HAP-1 (cell line): ENCODE measurements around the gene BLVRA.

Source experiments
- DNase-seq, 2 experiments: peaks; one replicate each; pipeline ENCODE4 v3.0.0-alpha.2; 2016 to 2020; ENCODE audit warnings: low spot score in 2 of 2
- H3K27me3 ChIP-seq: fragments of 250-450 bp; sonication (Bioruptor Pico); 2 replicates; pipeline ENCODE4 v1.5.1; 2020; ENCODE audit warnings: low read depth, mild to moderate bottlenecking, moderate library complexity
- H3K36me3 ChIP-seq: fragments of 250-450 bp; sonication (Bioruptor Pico); replicated peaks from 2 replicates; pipeline ENCODE4 v1.5.1; 2020; ENCODE audit warnings: mild to moderate bottlenecking
- H3K4me1 ChIP-seq: fragments of 250-450 bp; sonication (Bioruptor Pico); 2 replicates; pipeline ENCODE4 v1.5.1; 2020; ENCODE audit warnings: mild to moderate bottlenecking
- H3K4me3 ChIP-seq: fragments of 250-450 bp; sonication (Bioruptor Pico); 2 replicates; pipeline ENCODE4 v1.5.1; 2020; ENCODE audit warnings: mild to moderate bottlenecking, moderate library complexity
- H3K9me3 ChIP-seq: fragments of 250-450 bp; sonication (Bioruptor Pico); 2 replicates; pipeline ENCODE4 v1.5.1; 2020; ENCODE audit warnings: mild to moderate bottlenecking, moderate library complexity
- in situ Hi-C: fragments of 300-500 bp; cut with MboI; formaldehyde crosslinking; loops from 3 replicates; pipeline ENCODE4 v1.14.3; 2020; ENCODE audit warnings: low sequenced_read_pairs, inconsistent platforms, mixed read lengths

BLVRA gene

GRCh38 chr7:43851805-43852204 lies 93.3 kb downstream of the BLVRA start:
- H3K9me3 ChIP-seq, result peaks cover 6% of the 10 kb centered on the region; the same call in 1 of the 2 replicates
- in situ Hi-C loops, result no loop called here
- DNase-seq, result no peak

GRCh38 chr7:43855176-43855575 lies 96.7 kb downstream of the BLVRA start:
- no peaks in the 10 kb centered on the region for H3K36me3 ChIP-seq
- no peak overlapping the region for H3K4me3 ChIP-seq
- DNase-seq, result no peak
- peaks cover 6% of the 10 kb centered on the region; the same call in 1 of the 2 replicates for H3K9me3 ChIP-seq
- no peaks in the 10 kb centered on the region for H3K4me1 ChIP-seq
- in situ Hi-C loops, result no loop called here
- H3K27me3 ChIP-seq, result no peaks in the 10 kb centered on the region

More at GRCh38 chr7:43851805-43852204, 93.3 kb downstream of the BLVRA start:
- Histone ChIP-seq H3K4me1 (no peaks in the 10 kb centered on the region; the same call in 1 of the 2 replicates), H3K27me3 (no peaks in the 10 kb centered on the region), H3K4me3 (no peak overlapping the region), H3K36me3 (no peaks in the 10 kb centered on the region)

- Histone ChIP-seq H3K9me3 (peaks cover 3% of the 10 kb centered on the region; the same call in 1 of the 2 replicates), H3K4me3 (no peak overlapping the region), H3K36me3 (no peaks in the 10 kb centered on the region), H3K27me3 (no peaks in the 10 kb centered on the region), H3K4me1 (no peaks in the 10 kb centered on the region)
- in situ Hi-C loops, result no loop called here
- no peak for DNase-seq
Measured at GRCh38 chr7:43856316-43856715, 97.8 kb downstream of the BLVRA start.
